ENCODE results near the gene ATG13. TPM values are rescaled to one million over a fixed set of nuclear protein-coding genes. Genes with fewer than 3 reads are reported as not detected.

Gene ATG13
- total RNA-seq, 1 experiment from 2014 or later = 75.1 TPM

DNA sequence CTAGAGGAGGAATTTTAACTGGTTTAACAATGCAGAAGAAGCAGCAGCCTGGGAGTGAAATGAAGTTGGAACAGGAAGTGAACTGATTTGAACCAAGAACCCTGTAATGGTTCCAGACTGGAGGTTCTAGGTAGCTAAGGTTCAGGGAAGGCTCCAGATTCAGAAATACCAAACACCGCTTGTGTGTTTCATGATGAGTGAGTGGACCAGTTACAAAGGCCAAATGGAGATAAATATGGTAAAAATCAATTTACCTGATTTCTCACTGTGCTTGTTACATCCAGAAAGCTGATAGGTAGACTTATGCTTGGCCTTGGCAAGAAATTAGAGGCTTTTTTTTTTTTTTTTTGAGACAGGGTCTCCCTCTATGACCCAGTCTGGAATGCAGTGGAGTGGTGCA, 12.9 kb downstream of the ATG13 start:
- intact Hi-C loops (cut with micrococcal nuclease) = no loop called here
- no peaks in the 10 kb centered on the region for H3K27me3 Mint-ChIP-seq (ENCODE audit: insufficient read depth, unreplicated experiment)
- ChIA-PET POLR2A (interaction anchor here (0.9 to 3.7 kb wide), 4 partner anchors 12 to 505 kb away, joined by 3 to 39 read pairs (median 4); partner anchors contain the start of genes ATG13 and HARBI1), CTCF (interaction anchor here (0.6 to 2.0 kb wide), 4 partner anchors 12 to 278 kb away, joined by 3 to 9 read pairs (median 4); partner anchors contain the start of gene ATG13)
- H3K4me3 Mint-ChIP-seq (ENCODE audit: unreplicated experiment) = no peak overlapping the region
- H3K4me1 Mint-ChIP-seq (ENCODE audit: insufficient read depth, unreplicated experiment) = no peaks in the 10 kb centered on the region
- H3K36me3 Mint-ChIP-seq (ENCODE audit: insufficient read depth, unreplicated experiment) = peaks cover 52% of the 10 kb centered on the region
- no peaks in the 10 kb centered on the region for H3K9me3 Mint-ChIP-seq (ENCODE audit: unreplicated experiment)
- TSS peak; percentile 24 for BruUV-seq (replicated peaks)
- H3K27ac Mint-ChIP-seq (ENCODE audit: low read depth, unreplicated experiment) = no peak overlapping the region
- DNase-seq (ENCODE audit: unreplicated experiment) = no peak
- no peak for TF ChIP-seq CTCF (IDR thresholded peaks at IDR 0.05; ENCODE audit: unreplicated experiment)

DNA sequence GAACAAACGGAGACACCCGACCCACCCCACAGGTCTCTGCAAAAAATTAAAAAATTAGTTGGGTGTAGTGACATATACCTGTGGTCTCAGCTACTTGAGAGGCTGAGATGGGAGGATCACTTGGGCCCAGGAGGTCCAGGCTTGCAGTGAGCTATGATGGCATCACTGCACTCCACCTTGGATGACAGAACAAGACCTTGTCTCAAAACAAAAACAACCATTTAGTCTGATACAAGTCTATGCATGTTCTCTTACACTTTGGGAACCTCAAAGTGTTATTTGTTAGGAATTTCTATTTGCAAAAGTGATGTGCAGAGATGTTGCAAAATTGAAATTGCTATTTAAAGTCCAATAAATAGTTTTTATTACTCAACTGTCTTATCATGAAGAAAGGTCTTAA, 14.3 kb downstream of the ATG13 start:
- H3K27ac Mint-ChIP-seq (ENCODE audit: low read depth, unreplicated experiment) = peak overlapping the region; percentile 51
- no peak overlapping the region for H3K4me3 Mint-ChIP-seq (ENCODE audit: unreplicated experiment)
- no peaks in the 10 kb centered on the region for H3K4me1 Mint-ChIP-seq (ENCODE audit: insufficient read depth, unreplicated experiment)
- no peak for TF ChIP-seq CTCF (IDR thresholded peaks at IDR 0.05; ENCODE audit: unreplicated experiment)
- no peaks in the 10 kb centered on the region for H3K9me3 Mint-ChIP-seq (ENCODE audit: unreplicated experiment)
- no peaks in the 10 kb centered on the region for H3K27me3 Mint-ChIP-seq (ENCODE audit: insufficient read depth, unreplicated experiment)
- no peak for DNase-seq (ENCODE audit: unreplicated experiment)
- peaks cover 45% of the 10 kb centered on the region for H3K36me3 Mint-ChIP-seq (ENCODE audit: insufficient read depth, unreplicated experiment)
- POLR2A ChIA-PET = interaction anchor here (0.8 to 3.7 kb wide), 3 partner anchors 13 to 69 kb away, joined by 3 to 39 read pairs (median 4); partner anchors contain the start of genes ARHGAP1, ATG13 and HARBI1
- CTCF ChIA-PET = interaction anchor here (0.5 to 2.0 kb wide), 2 partner anchors 14 to 303 kb away, joined by 4 to 9 read pairs; partner anchors contain the start of gene ATG13
- BruUV-seq (replicated peaks) = no TSS peak
- intact Hi-C loops (cut with micrococcal nuclease) = no loop called here

DNA sequence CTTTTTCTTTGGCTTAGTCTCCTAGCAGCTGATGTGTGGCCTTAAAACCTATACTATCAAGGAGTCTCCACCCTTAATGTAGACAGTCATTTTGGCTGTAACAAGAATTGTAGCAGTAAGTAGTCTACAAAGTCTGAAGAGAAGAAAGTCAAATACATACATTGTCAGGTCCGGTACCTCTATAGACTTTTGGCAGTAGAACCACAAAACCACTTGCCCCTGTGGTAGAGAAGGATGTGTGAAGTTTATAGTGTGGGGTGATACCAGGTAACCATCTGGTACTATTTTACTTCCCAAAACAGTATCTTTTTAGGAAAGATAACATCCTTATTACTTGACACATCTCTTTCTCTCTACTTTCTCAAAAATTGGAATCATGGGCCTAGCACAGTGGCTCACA, 15.1 kb downstream of the ATG13 start:
- Mint-ChIP-seq H3K4me1 (ENCODE audit: insufficient read depth, unreplicated experiment) (no peaks in the 10 kb centered on the region), H3K27ac (ENCODE audit: low read depth, unreplicated experiment) (no peak overlapping the region), H3K9me3 (ENCODE audit: unreplicated experiment) (no peaks in the 10 kb centered on the region), H3K4me3 (ENCODE audit: unreplicated experiment) (no peak overlapping the region), H3K36me3 (ENCODE audit: insufficient read depth, unreplicated experiment) (peaks cover 48% of the 10 kb centered on the region), H3K27me3 (ENCODE audit: insufficient read depth, unreplicated experiment) (no peaks in the 10 kb centered on the region)
- POLR2A ChIA-PET = interaction anchor here (3.7 kb wide), 1 partner anchor 14 kb away, joined by 39 read pairs; the partner anchor contains the start of genes ATG13 and HARBI1
- BruUV-seq (replicated peaks) = no TSS peak
- intact Hi-C loops (cut with micrococcal nuclease) = no loop called here
- TF ChIP-seq CTCF (IDR thresholded peaks at IDR 0.05; ENCODE audit: unreplicated experiment) = no peak
- no peak for DNase-seq (ENCODE audit: unreplicated experiment)
- CTCF ChIA-PET = interaction anchor here (2.0 kb wide), 1 partner anchor 14 kb away, joined by 9 read pairs; the partner anchor contains the start of gene ATG13

DNA sequence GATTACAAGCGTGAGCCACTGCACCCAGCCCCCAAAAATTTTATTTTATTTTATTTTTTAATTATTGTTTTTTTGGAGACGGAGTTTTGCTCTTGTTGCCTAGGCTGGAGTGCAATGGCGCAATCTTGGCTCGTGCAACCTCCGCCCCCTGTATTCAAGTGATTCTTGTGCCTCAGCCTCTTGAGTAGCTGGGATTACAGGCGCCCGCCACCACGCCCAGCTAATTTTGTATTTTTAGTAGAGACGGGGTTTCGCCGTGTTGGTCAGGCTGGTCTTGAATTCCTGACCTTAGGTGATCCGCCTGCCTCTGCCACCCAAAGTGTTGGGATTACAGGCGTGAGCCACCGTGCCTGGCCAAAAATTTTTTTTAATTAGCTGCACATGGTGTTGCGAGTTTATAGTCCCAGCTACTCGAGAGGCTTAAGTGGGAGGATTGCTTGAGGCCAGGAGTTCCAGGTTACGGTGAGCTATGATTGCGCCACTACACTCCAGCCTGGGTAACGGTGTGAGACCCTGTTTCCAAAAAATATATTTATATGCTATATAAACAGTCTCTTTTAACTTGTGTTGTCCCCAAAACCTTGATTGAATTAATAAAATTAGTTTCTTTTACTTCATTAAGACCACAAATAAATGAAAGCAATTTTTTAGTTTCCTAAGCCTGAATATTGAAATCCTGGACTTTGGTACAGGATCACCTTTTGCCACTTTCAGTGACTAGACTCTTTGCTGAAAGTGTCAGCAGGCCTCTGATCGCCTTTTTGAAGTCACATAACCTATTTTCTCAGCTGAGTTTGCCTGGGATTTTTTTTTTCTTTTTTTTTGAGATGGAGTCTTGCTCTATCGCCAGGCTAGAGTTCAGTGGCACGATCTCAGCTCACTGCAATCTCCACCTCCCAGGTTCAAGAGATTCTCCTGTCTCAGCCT, 16.2 kb downstream of the ATG13 start:
- Mint-ChIP-seq H3K9me3 (ENCODE audit: unreplicated experiment) (no peaks in the 10 kb centered on the region), H3K36me3 (ENCODE audit: insufficient read depth, unreplicated experiment) (peaks cover 52% of the 10 kb centered on the region), H3K27me3 (ENCODE audit: insufficient read depth, unreplicated experiment) (no peaks in the 10 kb centered on the region), H3K27ac (ENCODE audit: low read depth, unreplicated experiment) (no peak overlapping the region), H3K4me1 (ENCODE audit: insufficient read depth, unreplicated experiment) (no peaks in the 10 kb centered on the region), H3K4me3 (ENCODE audit: unreplicated experiment) (no peak overlapping the region)
- TF ChIP-seq CTCF (IDR thresholded peaks at IDR 0.05; ENCODE audit: unreplicated experiment) = no peak
- CTCF ChIA-PET = interaction anchor here (0.6 kb wide), 1 partner anchor 14 kb away, joined by 4 read pairs; no protein-coding TSS in a partner anchor
- intact Hi-C loops (cut with micrococcal nuclease) = no loop called here
- no peak for DNase-seq (ENCODE audit: unreplicated experiment)
- no TSS peak for BruUV-seq (replicated peaks)
- POLR2A ChIA-PET = interaction anchor here (0.7 to 1.2 kb wide), 4 partner anchors 13 to 390 kb away, joined by 3 to 4 read pairs (median 3); no protein-coding TSS in a partner anchor
